Large intestine (tissue), 3 donors: ENCODE data around the gene PKMYT1. TPM values are rescaled to one million over a fixed set of nuclear protein-coding genes. Genes with fewer than 3 reads are reported as not detected.
"Not testable (repeated sequence)": the region's sequence is repeated elsewhere in the genome, so short reads cannot be mapped to it uniquely, and the experiment has no call there.

Experiments
- DNase-seq, 2 donors: peaks; one replicate each; pipeline versions ENCODE4 v3.0.0 to v3.0.0-alpha.2; 2013
- H3K27ac ChIP-seq: one replicate; pipeline ENCODE4 v1.5.1; 2013; ENCODE audit warnings: low read length
- H3K27me3 ChIP-seq: 2 replicates; pipeline ENCODE4 v1.6.1; 2013; ENCODE audit warnings: low read length; ENCODE audit not compliant: control insufficient read depth, insufficient read depth
- H3K36me3 ChIP-seq: 2 replicates; pipeline ENCODE4 v1.6.1; 2013; ENCODE audit warnings: low read length; ENCODE audit not compliant: control insufficient read depth, insufficient read depth
- H3K4me1 ChIP-seq: one replicate; pipeline ENCODE4 v1.6.1; 2013; ENCODE audit warnings: low read length; ENCODE audit not compliant: control insufficient read depth, insufficient read depth
- H3K4me3 ChIP-seq: one replicate; pipeline ENCODE4 v1.5.1; 2013; ENCODE audit warnings: low read length
- H3K9me3 ChIP-seq: one replicate; pipeline ENCODE4 v1.6.1; 2013; ENCODE audit warnings: mild to moderate bottlenecking, low read depth, low read length, moderate library complexity; ENCODE audit not compliant: control insufficient read depth
- WGBS: methylation state at CpG from one replicate; pipeline ENCODE4 v1.1.5; 2013; ENCODE audit warnings: low lambda C conversion rate; ENCODE audit not compliant: insufficient coverage; 5-methylcytosine and 5-hydroxymethylcytosine counted together
- polyA plus RNA-seq: library from polyadenylated mRNA; unstranded; fragments of 120-200 nt; gene quantifications from one replicate; pipeline ENCODE4 v1.2.1, GENCODE V29; 2013

PKMYT1 gene
- polyA plus RNA-seq, 1 donor, result 11.0 TPM

DNA sequence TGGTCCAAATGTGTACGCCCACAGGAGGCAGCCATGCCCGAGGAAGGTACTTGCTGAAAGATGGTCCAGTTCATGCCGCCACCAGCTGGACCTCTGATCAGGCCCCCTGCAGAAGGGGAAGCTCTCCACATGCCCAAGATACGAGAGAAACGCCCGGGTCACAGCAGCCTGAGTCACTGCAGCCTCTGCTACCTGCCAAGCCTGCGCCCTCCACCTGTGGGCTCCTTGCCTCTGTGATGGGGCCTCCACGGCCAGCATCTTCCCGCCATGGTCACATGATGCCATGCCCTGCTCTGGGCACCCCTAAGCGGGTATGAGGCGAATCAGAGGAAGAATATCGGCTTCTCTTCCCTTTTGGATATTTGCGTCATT lies 29.9 kb downstream of the PKMYT1 start:
- Histone ChIP-seq H3K27me3 (peaks cover 4% of the 10 kb centered on the region), H3K4me3 (no peak overlapping the region), H3K9me3 (peaks cover 6% of the 10 kb centered on the region), H3K4me1 (peaks cover 2% of the 10 kb centered on the region), H3K36me3 (peaks cover 3% of the 10 kb centered on the region), H3K27ac (no peak overlapping the region)
- DNase-seq, result no peak
- no CpG with 5 or more reads among the region's 13 CpGs for WGBS

DNA sequence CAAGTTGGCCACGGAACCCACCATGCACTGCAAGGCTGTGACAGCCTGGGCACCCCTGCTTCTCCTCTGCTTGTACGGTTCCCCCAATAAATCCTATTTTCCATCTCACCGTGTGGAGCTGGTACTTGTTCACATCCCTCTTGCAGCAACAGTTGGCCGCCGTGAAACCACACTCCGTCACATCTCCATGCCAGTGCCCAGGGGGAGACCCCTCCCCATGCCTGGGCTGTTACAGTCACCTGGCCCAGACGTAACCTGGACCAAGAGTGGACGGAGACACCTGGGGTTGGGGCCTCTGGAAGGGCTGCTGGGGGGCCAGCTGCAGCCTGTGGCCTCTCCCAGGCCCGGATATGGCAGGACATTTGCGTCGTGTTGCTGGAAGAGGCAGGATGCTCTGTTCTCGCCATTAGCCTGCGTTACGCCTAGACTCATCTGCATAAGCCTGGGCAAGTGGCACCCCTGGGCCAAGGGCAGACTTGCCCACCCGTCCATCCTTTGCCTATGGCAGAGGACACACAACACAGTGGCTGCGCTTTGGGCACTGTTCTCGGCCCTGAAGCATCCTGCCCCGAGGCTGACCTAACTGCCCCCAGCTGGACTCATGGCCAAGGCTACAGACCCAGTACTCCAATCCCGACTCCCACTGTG lies 30.4 kb downstream of the PKMYT1 start:
- WGBS, result no CpG with 5 or more reads among the region's 19 CpGs
- Histone ChIP-seq H3K36me3 (peaks cover 3% of the 10 kb centered on the region), H3K9me3 (peaks cover 4% of the 10 kb centered on the region), H3K27ac (no peak overlapping the region), H3K4me1 (no peaks in the 10 kb centered on the region), H3K27me3 (peaks cover 2% of the 10 kb centered on the region), H3K4me3 (no peak overlapping the region)
- DNase-seq, result no peak

DNA sequence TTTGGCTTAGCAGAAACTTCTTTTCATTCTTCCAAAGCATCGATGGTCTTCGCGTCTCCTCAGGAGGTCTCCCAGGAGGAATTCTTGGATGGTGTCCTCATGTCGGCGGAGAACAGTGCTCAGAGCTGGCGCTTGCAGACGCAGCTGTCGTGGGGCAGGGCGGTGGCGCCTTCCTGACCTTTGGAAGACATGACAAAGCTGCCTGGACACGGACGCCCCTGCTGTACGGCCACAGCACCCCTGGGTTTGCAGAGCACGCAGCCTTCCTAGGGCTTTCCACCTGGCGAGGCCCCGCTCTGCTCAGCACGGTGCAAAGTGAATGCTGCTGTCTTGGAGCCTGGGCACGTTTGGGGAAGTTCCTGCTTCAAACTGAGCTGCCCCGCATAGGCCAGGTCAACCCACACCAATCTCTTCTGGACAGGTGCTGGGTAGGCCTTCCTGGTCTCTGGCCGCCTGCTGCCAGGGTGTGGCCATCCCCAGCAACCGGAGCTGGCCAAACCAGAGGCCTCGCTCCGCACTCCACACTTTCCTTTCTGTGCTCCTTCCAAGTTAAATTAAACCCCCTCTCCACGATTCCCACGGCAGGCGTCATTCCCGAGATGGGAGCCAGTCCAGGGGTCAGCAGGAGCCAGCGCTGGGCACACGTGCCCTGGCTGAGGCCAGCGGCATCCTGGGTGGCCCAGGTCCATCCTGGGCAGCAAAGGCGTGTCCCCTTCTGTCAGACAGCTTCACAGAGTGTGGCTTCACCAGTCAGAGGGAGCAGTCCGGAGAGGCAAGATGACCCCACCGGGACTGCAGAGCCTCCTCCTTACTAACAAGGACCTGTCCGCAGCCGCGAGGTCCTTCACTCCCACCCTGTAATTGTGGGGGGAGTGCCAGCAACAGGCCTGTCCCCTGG lies 31.2 kb downstream of the PKMYT1 start:
- WGBS, result no CpG with 5 or more reads among the region's 36 CpGs
- no peaks in the 10 kb centered on the region for H3K27me3 ChIP-seq
- H3K9me3 ChIP-seq, result peaks cover 2% of the 10 kb centered on the region
- no peak for DNase-seq
- no peak overlapping the region for H3K27ac ChIP-seq
- H3K36me3 ChIP-seq, result peaks cover 3% of the 10 kb centered on the region
- H3K4me3 ChIP-seq, result no peak overlapping the region
- no peaks in the 10 kb centered on the region for H3K4me1 ChIP-seq

DNA sequence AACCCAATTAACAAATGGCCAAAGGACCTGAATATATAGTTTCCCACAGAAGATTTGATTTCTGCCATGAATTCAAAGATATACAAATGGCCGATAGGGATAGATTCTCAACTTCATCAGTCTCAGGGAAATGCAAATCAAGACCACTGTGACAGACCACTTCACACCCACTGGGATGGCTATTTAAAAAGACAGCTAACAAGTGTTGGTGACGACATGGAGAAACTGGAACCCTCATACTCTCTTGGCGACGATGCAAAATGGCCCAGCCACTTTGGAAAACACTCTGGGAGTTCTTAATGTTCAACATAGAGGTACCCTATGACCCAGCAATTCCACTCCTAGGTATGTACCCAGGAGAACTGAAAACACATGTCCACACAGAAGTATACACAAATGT lies 33.6 kb downstream of the PKMYT1 start:
- Histone ChIP-seq H3K36me3 (peaks cover 12% of the 10 kb centered on the region), H3K4me3 (no peak overlapping the region), H3K4me1 (no peaks in the 10 kb centered on the region), H3K9me3 (peaks cover 2% of the 10 kb centered on the region), H3K27ac (no peak overlapping the region), H3K27me3 (no peaks in the 10 kb centered on the region)
- no CpG with 5 or more reads among the region's 4 CpGs for WGBS
- no peak for DNase-seq

DNA sequence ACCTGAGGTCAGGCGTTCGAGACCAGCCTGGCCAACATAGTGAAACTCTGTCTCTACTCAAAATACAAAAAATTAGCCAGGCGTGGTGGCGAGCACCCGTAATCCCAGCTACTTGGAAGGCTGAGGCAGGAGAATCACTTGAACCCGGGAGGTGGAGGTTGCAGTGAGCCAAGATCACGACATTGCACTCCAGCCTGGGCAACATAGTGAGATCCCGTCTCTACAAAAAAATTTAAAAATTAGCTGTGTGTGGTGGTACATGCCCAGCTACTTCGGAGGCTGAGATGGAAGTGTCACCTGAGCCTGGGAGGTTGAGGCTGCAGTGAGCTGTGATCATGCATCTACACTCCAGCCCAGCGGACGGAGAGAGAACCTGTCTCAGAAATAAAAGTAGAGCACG lies 36.5 kb downstream of the PKMYT1 start:
- H3K9me3 ChIP-seq, H3K27ac ChIP-seq, H3K27me3 ChIP-seq, H3K4me1 ChIP-seq, H3K4me3 ChIP-seq, DNase-seq: not testable (repeated sequence)
- no CpG with 5 or more reads among the region's 12 CpGs for WGBS
- H3K36me3 ChIP-seq, result peaks cover 30% of the 10 kb centered on the region

DNA sequence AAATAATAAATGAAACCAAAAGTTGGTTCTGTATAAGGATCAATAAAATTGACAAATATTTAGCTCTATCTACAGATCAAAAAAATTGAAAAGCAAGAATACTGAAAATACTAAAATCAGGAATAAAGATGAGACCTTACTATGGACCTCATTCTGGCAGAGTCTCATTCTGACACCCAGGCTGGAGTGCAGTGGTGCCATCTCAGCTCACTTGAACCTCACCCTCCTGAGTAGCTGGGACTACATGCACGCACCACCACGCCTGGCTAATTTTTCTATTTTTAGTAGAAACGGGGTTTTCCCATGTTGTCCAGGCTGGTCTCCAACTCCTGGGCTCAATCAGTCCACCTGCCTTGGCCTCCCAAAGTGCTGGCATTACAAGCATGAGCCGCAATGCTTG lies 38.2 kb downstream of the PKMYT1 start:
- no peak for DNase-seq
- no peaks in the 10 kb centered on the region for H3K4me1 ChIP-seq
- no peak overlapping the region for H3K4me3 ChIP-seq
- H3K27ac ChIP-seq, result no peak overlapping the region
- no peaks in the 10 kb centered on the region for H3K27me3 ChIP-seq
- no CpG with 5 or more reads among the region's 4 CpGs for WGBS
- no peaks in the 10 kb centered on the region for H3K9me3 ChIP-seq
- peaks cover 40% of the 10 kb centered on the region for H3K36me3 ChIP-seq

DNA sequence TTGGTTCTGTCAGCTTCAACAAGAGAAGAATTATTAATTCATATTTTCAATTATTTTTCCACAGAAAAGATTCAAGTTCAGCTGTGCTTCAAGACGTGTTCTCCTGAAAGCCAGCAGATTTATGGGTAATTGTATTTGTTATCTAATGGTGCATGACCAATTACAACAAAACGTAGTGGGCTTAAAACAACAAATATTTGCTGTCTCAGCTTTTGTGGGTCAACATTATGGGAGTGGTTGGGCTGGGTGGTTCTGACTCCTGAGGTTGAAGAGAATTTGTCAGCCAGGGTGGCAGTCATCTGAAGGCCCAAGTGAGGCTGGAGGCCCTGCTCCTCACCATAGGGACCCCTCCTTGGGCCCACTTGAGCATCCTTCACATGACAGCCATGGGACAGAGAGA lies 40.3 kb downstream of the PKMYT1 start:
- Histone ChIP-seq H3K27ac (no peak overlapping the region), H3K9me3 (no peaks in the 10 kb centered on the region), H3K4me3 (no peak overlapping the region), H3K27me3 (no peaks in the 10 kb centered on the region), H3K4me1 (no peaks in the 10 kb centered on the region), H3K36me3 (peaks cover 47% of the 10 kb centered on the region)
- WGBS, result 88% methylated on average over 1 of the region's 2 CpGs
- DNase-seq, result no peak

DNA sequence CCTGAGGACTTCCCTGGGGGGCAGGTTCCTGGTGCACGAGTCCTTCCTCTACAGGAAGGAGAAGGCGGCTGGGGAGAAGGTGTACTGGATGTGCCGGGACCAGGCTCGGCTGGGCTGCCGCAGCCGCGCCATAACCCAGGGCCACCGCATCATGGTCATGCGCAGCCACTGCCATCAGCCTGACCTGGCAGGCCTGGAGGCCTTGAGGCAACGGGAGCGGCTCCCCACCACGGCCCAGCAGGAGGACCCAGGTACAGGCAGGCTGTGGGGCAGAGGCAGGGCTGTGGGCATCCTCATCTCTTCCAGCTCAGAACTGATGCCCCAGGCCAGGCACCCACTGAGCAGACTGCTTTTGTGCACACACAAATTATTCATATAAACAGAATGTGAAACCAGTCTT lies 42.0 kb downstream of the PKMYT1 start:
- Histone ChIP-seq H3K27me3 (no peaks in the 10 kb centered on the region), H3K4me1 (no peaks in the 10 kb centered on the region), H3K36me3 (peaks cover 58% of the 10 kb centered on the region), H3K27ac (no peak overlapping the region), H3K9me3 (no peaks in the 10 kb centered on the region), H3K4me3 (no peak overlapping the region)
- no CpG with 5 or more reads among the region's 12 CpGs for WGBS
- DNase-seq, result no peak

DNA sequence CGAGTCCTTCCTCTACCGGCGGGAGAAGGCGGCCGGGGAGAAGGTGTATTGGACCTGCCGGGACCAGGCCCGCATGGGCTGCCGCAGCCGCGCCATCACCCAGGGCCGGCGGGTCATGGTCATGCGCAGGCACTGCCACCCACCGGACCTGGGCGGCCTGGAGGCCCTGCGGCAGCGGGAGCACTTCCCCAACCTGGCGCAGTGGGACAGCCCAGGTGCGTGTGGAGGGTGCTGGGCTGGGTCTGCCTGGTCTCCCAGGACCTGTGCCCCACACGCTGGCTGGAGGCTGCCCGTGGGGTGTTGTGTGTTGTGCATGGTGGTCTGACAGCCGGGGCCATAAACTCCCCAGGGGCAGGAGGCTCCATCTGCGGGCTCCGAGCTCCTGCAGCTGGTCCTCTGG lies 43.1 kb downstream of the PKMYT1 start:
- DNase-seq, result no peak
- peaks cover 53% of the 10 kb centered on the region for H3K36me3 ChIP-seq
- no peaks in the 10 kb centered on the region for H3K9me3 ChIP-seq
- no peak overlapping the region for H3K27ac ChIP-seq
- WGBS, result no CpG with 5 or more reads among the region's 24 CpGs
- H3K4me3 ChIP-seq, result no peak overlapping the region
- H3K27me3 ChIP-seq, result no peaks in the 10 kb centered on the region
- H3K4me1 ChIP-seq, result no peaks in the 10 kb centered on the region

DNA sequence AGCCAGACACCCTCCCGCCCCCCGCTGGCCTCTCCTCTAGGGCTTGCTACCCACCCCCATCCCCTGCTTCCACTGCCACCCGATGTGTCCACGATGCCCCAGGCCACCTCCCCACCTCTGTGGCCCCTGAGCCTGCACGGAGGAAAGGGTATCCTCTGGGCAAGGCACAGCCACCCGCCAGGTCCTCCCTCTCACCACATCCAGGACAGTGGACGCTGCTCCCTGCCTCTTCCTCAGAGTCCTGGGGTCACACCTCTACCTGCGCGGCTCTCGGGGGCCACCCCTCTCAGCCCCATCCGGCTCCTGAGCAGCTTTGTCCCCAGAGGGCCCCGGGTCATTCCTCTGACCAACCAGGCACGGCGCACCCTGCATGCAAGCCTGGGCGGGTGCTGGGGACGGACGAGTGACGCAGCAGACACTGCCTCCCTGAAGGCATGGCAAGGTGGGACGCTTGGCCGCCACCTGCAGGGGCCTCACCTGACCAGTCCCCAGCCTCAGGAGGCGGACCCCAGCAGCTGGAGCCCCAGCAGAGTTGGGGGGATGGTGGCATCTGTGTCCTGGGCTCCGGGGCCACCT lies 43.7 kb downstream of the PKMYT1 start:
- Histone ChIP-seq H3K4me3 (no peak overlapping the region), H3K36me3 (peaks cover 51% of the 10 kb centered on the region), H3K9me3 (no peaks in the 10 kb centered on the region), H3K27me3 (no peaks in the 10 kb centered on the region), H3K27ac (no peak overlapping the region), H3K4me1 (no peaks in the 10 kb centered on the region)
- no peak for DNase-seq
- no CpG with 5 or more reads among the region's 22 CpGs for WGBS
